NCI-H226 (cell line): ENCODE data around the gene ISY1.
A peak's percentile ranks its signal among the peaks of the same experiment; 100 is the strongest.
"Not testable (repeated sequence)": the region's sequence is repeated elsewhere in the genome, so short reads cannot be mapped to it uniquely, and the experiment has no call there.

Experiments used
- DNase-seq: peaks from one replicate; pipeline ENCODE4 v3.0.0-alpha.2; 2015

Gene ISY1

GRCh38 chr3:129160891-129161859 lies at the start of gene ISY1:
ISY1 (minus strand) TSS chr3:129161063; CDS start chr3:129160975, 88 bp downstream.
- DNase-seq, result peak; percentile 90

GRCh38 chr3:129207479-129207878 lies 46.6 kb upstream of the ISY1 start:
- DNase-seq, result no peak

- DNase-seq, result no peak
Observed at GRCh38 chr3:129205109-129205832, 44.4 kb upstream of the ISY1 start.

GRCh38 chr3:129204473-129204872 lies 43.6 kb upstream of the ISY1 start:
- no peak for DNase-seq

GRCh38 chr3:129199366-129199765 lies 38.5 kb upstream of the ISY1 start:
- DNase-seq, result no peak

GRCh38 chr3:129197321-129197720 lies 36.5 kb upstream of the ISY1 start:
- DNase-seq, result no peak

GRCh38 chr3:129196601-129197000 lies 35.7 kb upstream of the ISY1 start:
- no peak for DNase-seq

GRCh38 chr3:129195731-129196256 lies 34.9 kb upstream of the ISY1 start:
- peak; percentile 92 for DNase-seq

GRCh38 chr3:129189793-129190192 lies 28.9 kb upstream of the ISY1 start:
- DNase-seq, result not testable (repeated sequence)

GRCh38 chr3:129187857-129188256 lies 27.0 kb upstream of the ISY1 start:
- no peak for DNase-seq

- DNase-seq, result no peak
Observed at GRCh38 chr3:129185783-129186182, 24.9 kb upstream of the ISY1 start.

GRCh38 chr3:129184784-129185542 lies 24.1 kb upstream of the ISY1 start:
- DNase-seq, result not testable (repeated sequence)

GRCh38 chr3:129184396-129184657 lies 23.5 kb upstream of the ISY1 start:
- no peak for DNase-seq

GRCh38 chr3:129183569-129184395 lies 22.9 kb upstream of the ISY1 start, which contains the start of gene CNBP:
CNBP (minus strand) TSS chr3:129183896; CDS start chr3:129171757, 12,139 bp downstream.
- DNase-seq, result peak; percentile 95

GRCh38 chr3:129182390-129183185 lies 21.7 kb upstream of the ISY1 start:
- no peak for DNase-seq

- no peak for DNase-seq
Observed at GRCh38 chr3:129181819-129182218, 21.0 kb upstream of the ISY1 start.

- no peak for DNase-seq
Observed at GRCh38 chr3:129180461-129180860, 19.6 kb upstream of the ISY1 start.

- DNase-seq, result no peak
Observed at GRCh38 chr3:129176051-129176450, 15.2 kb upstream of the ISY1 start.

- no peak for DNase-seq
Observed at GRCh38 chr3:129173725-129174124, 12.9 kb upstream of the ISY1 start.

- no peak for DNase-seq
Observed at GRCh38 chr3:129173206-129173605, 12.3 kb upstream of the ISY1 start.
